Parathyroid adenoma (tissue), 2 donors: ENCODE data around the gene TMC6.
"Not testable (repeated sequence)": the region's sequence is repeated elsewhere in the genome, so short reads cannot be mapped to it uniquely, and the experiment has no call there.

Source experiments
- H2AFZ ChIP-seq: fragments of 300-600 bp; sonication (generic); one replicate; pipeline ENCODE4 v1.7.0; 2017; ENCODE audit warnings: antibody characterized with exemption, mild to moderate bottlenecking
- H3K27ac ChIP-seq: fragments of 300-600 bp; sonication (generic); one replicate; pipeline ENCODE4 v1.7.0; 2017
- H3K27me3 ChIP-seq: fragments of 300-600 bp; sonication (generic); one replicate; pipeline ENCODE4 v1.7.0; 2017; ENCODE audit warnings: low read length; ENCODE audit not compliant: control insufficient read depth, insufficient read depth
- H3K36me3 ChIP-seq: fragments of 300-600 bp; sonication (generic); one replicate; pipeline ENCODE4 v1.7.0; 2017; ENCODE audit warnings: low read length; ENCODE audit not compliant: control insufficient read depth, insufficient read depth
- H3K4me1 ChIP-seq: fragments of 300-600 bp; sonication (generic); one replicate; pipeline ENCODE4 v1.7.0; 2017; ENCODE audit warnings: control low read depth
- H3K4me2 ChIP-seq: fragments of 300-600 bp; sonication (generic); one replicate; pipeline ENCODE4 v1.7.0; 2017; ENCODE audit warnings: low read length
- H3K4me3 ChIP-seq: fragments of 300-600 bp; sonication (generic); one replicate; pipeline ENCODE4 v1.7.0; 2017; ENCODE audit warnings: low read depth, low read length
- H3K79me2 ChIP-seq: fragments of 300-600 bp; sonication (generic); one replicate; pipeline ENCODE4 v1.7.0; 2017; ENCODE audit warnings: control low read depth
- H3K9ac ChIP-seq: fragments of 300-600 bp; sonication (generic); one replicate; pipeline ENCODE4 v1.7.0; 2017; ENCODE audit warnings: mild to moderate bottlenecking
- H3K9me3 ChIP-seq: fragments of 300-600 bp; sonication (generic); one replicate; pipeline ENCODE4 v1.7.0; 2017; ENCODE audit warnings: low read length; ENCODE audit not compliant: control insufficient read depth
- CTCF ChIP-seq: fragments of 300-600 bp; sonication (generic); IDR thresholded peaks from one replicate; pipeline ENCODE4 v1.7.0; 2017; ENCODE audit warnings: antibody characterized with exemption, mild to moderate bottlenecking
- donor health status: primary hyperparathyroidism.

TMC6 gene

GRCh38 chr17:78174346-78174869, 45.9 kb upstream of the TMC6 start:
- H3K9ac ChIP-seq, result no peak overlapping the region
- no peak overlapping the region for H3K4me3 ChIP-seq

GRCh38 chr17:78173097-78173715, 44.7 kb upstream of the TMC6 start:
- Histone ChIP-seq H3K79me2 (no peaks in the 10 kb centered on the region), H3K27ac (no peak overlapping the region), H3K27me3 (no peaks in the 10 kb centered on the region), H3K4me1 (peaks cover 7% of the 10 kb centered on the region), H3K9ac (no peak overlapping the region), H3K4me2 (no peak overlapping the region), H3K36me3 (no peaks in the 10 kb centered on the region), H3K4me3 (no peak overlapping the region), H2AFZ (no peak overlapping the region), H3K9me3 (no peaks in the 10 kb centered on the region)
- no peak for TF ChIP-seq CTCF

More at GRCh38 chr17:78174346-78174869, 45.9 kb upstream of the TMC6 start:
- H3K27me3 ChIP-seq, result no peaks in the 10 kb centered on the region
- no peaks in the 10 kb centered on the region for H3K79me2 ChIP-seq
- no peaks in the 10 kb centered on the region for H3K9me3 ChIP-seq
- H3K4me1 ChIP-seq, result peaks cover 7% of the 10 kb centered on the region
- no peaks in the 10 kb centered on the region for H3K36me3 ChIP-seq
- no peak for TF ChIP-seq CTCF
- no peak overlapping the region for H3K4me2 ChIP-seq
- peak overlapping the region; percentile 47 for H3K27ac ChIP-seq
- H2AFZ ChIP-seq, result no peak overlapping the region

GRCh38 chr17:78172249-78173051, 43.9 kb upstream of the TMC6 start:
- TF ChIP-seq CTCF, result no peak
- H3K27ac ChIP-seq, result no peak overlapping the region
- H2AFZ ChIP-seq, result no peak overlapping the region
- no peaks in the 10 kb centered on the region for H3K9me3 ChIP-seq
- H3K79me2 ChIP-seq, result no peaks in the 10 kb centered on the region
- H3K4me1 ChIP-seq, result peaks cover 10% of the 10 kb centered on the region
- no peaks in the 10 kb centered on the region for H3K36me3 ChIP-seq
- no peak overlapping the region for H3K4me3 ChIP-seq
- H3K27me3 ChIP-seq, result no peaks in the 10 kb centered on the region
- H3K9ac ChIP-seq, result no peak overlapping the region
- H3K4me2 ChIP-seq, result no peak overlapping the region

- not testable (repeated sequence) for H3K36me3 ChIP-seq, H3K4me2 ChIP-seq, H3K27ac ChIP-seq, H3K79me2 ChIP-seq, H3K4me3 ChIP-seq, H3K4me1 ChIP-seq, H3K27me3 ChIP-seq, H2AFZ ChIP-seq, H3K9ac ChIP-seq, H3K9me3 ChIP-seq
These were observed 43.2 kb upstream of the TMC6 start for GRCh38 chr17:78171591-78172248.
